Activated CD8-positive, alpha-beta T cell treated with anti-CD3 and anti-CD28 coated beads, Interleukin-2, amount 10 ng/mL, durations not matched to agents 7 days and 5 days (primary cell): ENCODE data around the gene THAP11. TPM values are rescaled to one million over a fixed set of nuclear protein-coding genes. Genes with fewer than 3 reads are reported as not detected.
A peak's percentile ranks its signal among the peaks of the same experiment; 100 is the strongest.

ENCODE experiments used
- ATAC-seq: fragments of 150-1000 bp; cut with Tn5 transposase; one replicate; pipeline ENCODE4 v1.10.0; 2021; ENCODE audit warnings: moderate library complexity
- CTCF ChIA-PET: fragments of 350-600 bp; sonication (Branson Sonifier 250); formaldehyde crosslinking; loops from one replicate; lab custom pipeline; 2021; ENCODE audit warnings: antibody characterized with exemption; lab: Charles Lee
- POLR2A ChIA-PET: fragments of 350-600 bp; sonication (Branson Sonifier 250); formaldehyde crosslinking; loops from one replicate; lab custom pipeline; 2021; ENCODE audit warnings: antibody characterized with exemption; lab: Charles Lee
- DNase-seq: peaks from one replicate; pipeline ENCODE4 v3.0.0-alpha.2; 2020
- H3K27ac Mint-ChIP-seq: one replicate; pipeline ENCODE4 v1.8.0; 2021; ENCODE audit warnings: mild to moderate bottlenecking, mixed read lengths
- H3K27me3 Mint-ChIP-seq: one replicate; pipeline ENCODE4 v1.8.0; 2021; ENCODE audit warnings: low read depth, mixed read lengths
- H3K36me3 Mint-ChIP-seq: one replicate; pipeline ENCODE4 v1.8.0; 2021; ENCODE audit warnings: low read depth, mixed read lengths
- H3K4me1 Mint-ChIP-seq: one replicate; pipeline ENCODE4 v1.8.0; 2021; ENCODE audit warnings: low read depth, mixed read lengths
- H3K4me3 Mint-ChIP-seq: one replicate; pipeline ENCODE4 v1.8.0; 2021; ENCODE audit warnings: mild to moderate bottlenecking, mixed read lengths
- H3K9me3 Mint-ChIP-seq: one replicate; pipeline ENCODE4 v1.8.0; 2022; ENCODE audit warnings: mixed read lengths; ENCODE audit not compliant: insufficient read depth
- total RNA-seq, 2 experiments: library from RNA; stranded (reverse); gene quantifications; one replicate each; pipeline ENCODE4 v1.2.3, GENCODE V29; 2021

Gene THAP11
- total RNA-seq, 2 experiments from 2014 or later: 50.2 to 52.4 TPM

DNA sequence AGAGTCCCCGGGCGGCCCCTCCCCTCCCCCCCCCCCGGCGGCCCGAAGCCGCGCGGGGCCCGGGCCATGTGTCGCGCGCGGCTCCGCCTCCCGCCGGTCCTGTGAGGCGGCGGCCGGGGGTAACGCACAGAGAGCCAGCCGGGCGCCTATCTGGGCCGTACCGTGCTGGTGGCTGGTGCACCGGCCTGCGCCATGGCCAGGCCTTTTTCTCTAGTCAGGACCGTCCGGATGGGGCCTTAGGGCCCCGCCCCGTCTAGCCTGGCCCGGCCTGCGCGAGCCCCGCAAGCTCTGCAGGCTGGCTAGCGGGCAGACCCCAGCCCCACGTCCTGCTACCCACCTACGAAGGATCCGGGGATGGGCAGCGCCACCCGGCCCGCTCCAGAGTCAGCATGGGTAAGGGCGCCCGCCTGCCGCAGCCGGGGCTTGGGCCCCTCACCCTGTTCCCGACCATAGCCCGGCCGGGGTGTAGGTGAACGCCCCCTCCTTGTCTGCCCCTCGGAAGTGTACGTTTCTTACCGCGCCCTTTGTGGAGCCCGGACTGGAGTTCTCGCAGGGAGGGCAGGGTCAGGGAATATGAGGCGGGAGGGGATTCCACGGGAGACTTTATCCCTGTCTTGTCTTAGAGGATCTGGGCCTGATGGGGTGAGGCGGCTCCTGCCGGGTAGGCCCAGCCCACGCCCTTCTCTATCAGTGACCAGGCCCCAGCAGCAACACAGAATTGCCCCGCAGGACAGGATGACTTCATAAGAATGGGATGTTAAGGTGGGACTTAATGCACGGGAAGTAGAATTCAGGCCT, 5.1 kb downstream of the THAP11 start, which contains the start of gene CENPT:
Gene CENPT (minus strand): TSS at position 630 of the 798 bp plus-strand sequence. CDS start 13,834 bp downstream, outside the sequence.
- POLR2A ChIA-PET: interaction anchor here (0.5 to 4.2 kb wide), 2 partner anchors 14 to 427 kb away, joined by 3 to 28 read pairs; no protein-coding TSS in a partner anchor
- H3K4me3 Mint-ChIP-seq: peak within 1 kb of the TSS; percentile 96
- no peaks in the 10 kb centered on the region for H3K9me3 Mint-ChIP-seq
- peak within 1 kb of the TSS; percentile 82 for H3K27ac Mint-ChIP-seq
- CTCF ChIA-PET: interaction anchor here (1.7 to 2.7 kb wide), 2 partner anchors 31 to 174 kb away, joined by 4 to 10 read pairs; no protein-coding TSS in a partner anchor
- no peaks in the 10 kb centered on the region for H3K27me3 Mint-ChIP-seq
- DNase-seq (no peak), ATAC-seq (peak; percentile 50)
- peaks cover 47% of the 10 kb centered on the region for H3K4me1 Mint-ChIP-seq
- H3K36me3 Mint-ChIP-seq: peaks cover 31% of the 10 kb centered on the region

GRCh38 chr16:67848118-67848517, 6.0 kb downstream of the THAP11 start:
- no peak for ATAC-seq
- H3K4me3 Mint-ChIP-seq: peak overlapping the region; percentile 89
- no peaks in the 10 kb centered on the region for H3K27me3 Mint-ChIP-seq
- ChIA-PET POLR2A (interaction anchor here (0.7 to 1.1 kb wide), 2 partner anchors 12 to 34 kb away, joined by 3 read pairs; no protein-coding TSS in a partner anchor), CTCF (interaction anchor here (0.9 to 2.7 kb wide), 4 partner anchors 32 to 327 kb away, joined by 3 to 10 read pairs (median 5); no protein-coding TSS in a partner anchor)
- peaks cover 31% of the 10 kb centered on the region for H3K36me3 Mint-ChIP-seq
- no peak overlapping the region for H3K27ac Mint-ChIP-seq
- no peak for DNase-seq
- H3K4me1 Mint-ChIP-seq: peaks cover 46% of the 10 kb centered on the region
- no peaks in the 10 kb centered on the region for H3K9me3 Mint-ChIP-seq

GRCh38 chr16:67853670-67854069, 11.6 kb downstream of the THAP11 start:
- ChIA-PET CTCF (interaction anchor here (1.3 kb wide), 1 partner anchor 11 kb away, joined by 3 read pairs; no protein-coding TSS in a partner anchor), POLR2A (no interaction called here)
- H3K27ac Mint-ChIP-seq: no peak overlapping the region

DNA sequence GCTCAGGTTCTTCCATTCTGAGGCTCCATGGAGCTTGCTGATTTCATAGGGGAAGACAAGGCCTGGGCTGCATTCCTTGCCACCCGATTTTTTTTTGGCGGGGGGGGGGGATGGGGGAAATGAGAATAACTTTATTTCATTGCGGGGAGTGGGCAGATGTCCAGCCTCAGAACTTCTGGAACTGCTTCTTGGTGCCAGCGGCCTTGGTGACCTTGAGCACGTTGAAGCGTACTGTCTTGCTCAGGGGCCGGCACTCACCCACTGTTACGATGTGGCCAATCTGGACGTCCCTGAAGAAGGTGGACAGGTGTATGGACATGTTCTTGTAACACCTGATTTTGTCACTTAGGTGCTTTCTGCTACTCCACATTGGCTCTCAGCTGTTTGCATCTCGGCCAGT, 13.7 kb downstream of the THAP11 start:
- ATAC-seq (no peak), DNase-seq (no peak)
- H3K27me3 Mint-ChIP-seq: no peaks in the 10 kb centered on the region
- H3K9me3 Mint-ChIP-seq: no peaks in the 10 kb centered on the region
- H3K27ac Mint-ChIP-seq: no peak overlapping the region
- POLR2A ChIA-PET: interaction anchor here (1.5 kb wide), 1 partner anchor 23 kb away, joined by 3 read pairs; no protein-coding TSS in a partner anchor
- peaks cover 8% of the 10 kb centered on the region for H3K36me3 Mint-ChIP-seq
- peaks cover 14% of the 10 kb centered on the region for H3K4me1 Mint-ChIP-seq
- CTCF ChIA-PET: interaction anchor here (1.0 to 1.8 kb wide), 3 partner anchors 11 to 39 kb away, joined by 3 to 7 read pairs (median 5); no protein-coding TSS in a partner anchor
- H3K4me3 Mint-ChIP-seq: no peak overlapping the region

More at GRCh38 chr16:67853670-67854069, 11.6 kb downstream of the THAP11 start:
- ATAC-seq: no peak
- peaks cover 10% of the 10 kb centered on the region for H3K36me3 Mint-ChIP-seq
- H3K4me3 Mint-ChIP-seq: no peak overlapping the region
- no peaks in the 10 kb centered on the region for H3K27me3 Mint-ChIP-seq
- peaks cover 20% of the 10 kb centered on the region for H3K4me1 Mint-ChIP-seq
- no peaks in the 10 kb centered on the region for H3K9me3 Mint-ChIP-seq
- no peak for DNase-seq

DNA sequence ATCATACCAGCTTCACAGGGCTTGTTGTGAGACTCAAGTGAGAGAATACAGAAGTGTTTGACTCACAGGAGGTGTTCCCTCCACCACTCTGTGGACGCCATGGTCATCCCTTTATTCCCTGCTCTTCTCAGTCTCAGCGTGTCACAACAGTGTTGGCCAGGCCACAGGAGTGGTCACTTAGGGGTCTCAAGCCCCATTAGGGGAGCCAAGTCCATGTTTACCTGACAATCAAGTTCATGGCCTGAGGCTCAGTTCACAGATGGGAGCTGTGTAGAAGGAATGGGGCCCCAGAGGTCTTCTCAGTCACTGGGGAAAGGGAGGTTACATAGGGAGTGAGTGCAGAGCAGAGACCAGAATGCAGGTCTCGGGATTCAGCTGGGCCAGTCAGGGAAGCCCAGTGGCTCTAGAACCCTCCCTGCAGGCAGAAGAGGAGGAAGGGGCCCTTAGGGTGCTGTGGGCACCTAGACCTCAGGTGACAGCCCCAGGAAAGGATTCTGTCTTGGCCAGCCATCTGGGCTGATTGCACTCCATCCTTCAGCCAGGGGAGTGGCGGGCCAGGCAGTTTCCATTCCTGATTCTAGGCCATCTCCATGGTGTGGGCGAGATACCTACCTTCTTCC, 14.9 kb downstream of the THAP11 start:
- CTCF ChIA-PET: no interaction called here
- ATAC-seq (no peak), DNase-seq (no peak)
- peak overlapping the region; percentile 23 for H3K27ac Mint-ChIP-seq
- no peaks in the 10 kb centered on the region for H3K9me3 Mint-ChIP-seq
- H3K36me3 Mint-ChIP-seq: peaks cover 11% of the 10 kb centered on the region
- peaks cover 16% of the 10 kb centered on the region for H3K4me1 Mint-ChIP-seq
- H3K27me3 Mint-ChIP-seq: no peaks in the 10 kb centered on the region
- POLR2A ChIA-PET: no interaction called here
- H3K4me3 Mint-ChIP-seq: no peak overlapping the region

DNA sequence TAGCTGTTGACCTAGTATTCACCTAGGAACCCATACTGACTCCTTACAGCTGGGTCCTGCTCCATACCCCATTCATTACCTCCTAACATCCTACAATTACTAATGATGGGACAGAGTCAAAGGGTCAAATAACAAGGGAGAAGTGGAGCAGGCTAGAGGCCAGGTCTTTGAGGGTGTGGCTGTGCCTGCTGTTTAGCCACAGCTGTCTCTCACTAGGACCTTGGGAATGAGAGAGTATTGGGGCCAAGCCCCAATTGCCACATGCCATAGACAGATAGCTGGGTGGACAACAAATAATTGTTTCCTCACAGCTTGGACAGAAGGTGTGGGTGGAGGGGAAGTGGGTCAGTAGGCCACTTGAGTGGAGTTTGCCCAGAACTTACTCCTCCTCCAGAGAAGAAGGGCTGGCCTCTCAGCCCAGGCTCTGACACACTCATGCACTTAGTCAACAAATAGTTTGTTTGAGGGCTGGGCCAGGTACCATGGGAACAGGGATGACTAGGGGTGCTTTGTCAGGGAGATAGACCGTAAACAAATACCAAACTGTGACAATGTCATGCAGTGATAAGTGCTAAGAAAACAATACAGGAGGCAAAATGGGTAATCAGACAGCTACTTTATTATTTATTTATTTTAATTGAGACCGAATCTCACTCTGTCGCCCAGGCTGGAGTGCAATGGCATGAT, 15.6 kb downstream of the THAP11 start:
- no peaks in the 10 kb centered on the region for H3K27me3 Mint-ChIP-seq
- peak; percentile 72 for ATAC-seq
- DNase-seq: no peak
- H3K9me3 Mint-ChIP-seq: no peaks in the 10 kb centered on the region
- ChIA-PET POLR2A (no interaction called here), CTCF (interaction anchor here (0.6 kb wide), 1 partner anchor 26 kb away, joined by 3 read pairs; no protein-coding TSS in a partner anchor)
- H3K4me1 Mint-ChIP-seq: peaks cover 16% of the 10 kb centered on the region
- no peak overlapping the region for H3K27ac Mint-ChIP-seq
- H3K4me3 Mint-ChIP-seq: no peak overlapping the region
- H3K36me3 Mint-ChIP-seq: peaks cover 11% of the 10 kb centered on the region

GRCh38 chr16:67858500-67858899, 16.4 kb downstream of the THAP11 start:
- no peaks in the 10 kb centered on the region for H3K9me3 Mint-ChIP-seq
- DNase-seq: no peak
- POLR2A ChIA-PET: no interaction called here
- peaks cover 16% of the 10 kb centered on the region for H3K4me1 Mint-ChIP-seq
- peaks cover 11% of the 10 kb centered on the region for H3K36me3 Mint-ChIP-seq
- no peaks in the 10 kb centered on the region for H3K27me3 Mint-ChIP-seq
- ATAC-seq: peak; percentile 12
- no peak overlapping the region for H3K4me3 Mint-ChIP-seq
- H3K27ac Mint-ChIP-seq: peak overlapping the region; percentile 56
- CTCF ChIA-PET: interaction anchor here (0.6 kb wide), 1 partner anchor 42 kb away, joined by 3 read pairs; no protein-coding TSS in a partner anchor

GRCh38 chr16:67860589-67861398, 18.7 kb downstream of the THAP11 start:
- H3K9me3 Mint-ChIP-seq: no peaks in the 10 kb centered on the region
- H3K36me3 Mint-ChIP-seq: peaks cover 9% of the 10 kb centered on the region
- H3K27ac Mint-ChIP-seq: no peak overlapping the region
- ChIA-PET CTCF (interaction anchor here (1.4 to 3.4 kb wide), 3 partner anchors 9 to 44 kb away, joined by 3 to 19 read pairs (median 3); no protein-coding TSS in a partner anchor), POLR2A (interaction anchor here (0.7 to 1.0 kb wide), 2 partner anchors 12 to 55 kb away, joined by 3 read pairs; no protein-coding TSS in a partner anchor)
- no peak for DNase-seq
- peaks cover 11% of the 10 kb centered on the region for H3K4me1 Mint-ChIP-seq
- no peak overlapping the region for H3K4me3 Mint-ChIP-seq
- no peaks in the 10 kb centered on the region for H3K27me3 Mint-ChIP-seq
- ATAC-seq: no peak

DNA sequence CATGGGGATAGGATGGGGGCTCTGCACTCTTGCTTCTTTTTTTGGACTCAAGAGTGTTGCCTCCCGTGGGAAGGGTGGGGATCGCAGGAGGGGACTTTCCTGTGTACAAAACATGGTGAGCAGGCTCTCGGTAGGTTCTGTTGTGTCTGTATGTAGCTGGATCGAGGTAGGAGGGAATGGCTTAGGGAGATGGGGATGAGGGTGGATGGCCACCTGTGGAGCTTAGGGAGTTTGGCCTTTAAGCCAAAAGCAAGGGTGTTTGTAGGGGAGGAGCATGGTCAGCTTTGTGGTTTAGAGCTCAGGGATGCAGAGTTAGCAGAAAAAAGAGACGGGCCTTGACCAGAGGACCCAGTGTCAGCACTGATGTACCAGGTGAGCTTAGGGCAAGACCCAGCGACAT, 19.8 kb downstream of the THAP11 start:
- ATAC-seq (no peak), DNase-seq (no peak)
- Mint-ChIP-seq H3K4me1 (peaks cover 8% of the 10 kb centered on the region), H3K9me3 (no peaks in the 10 kb centered on the region), H3K36me3 (peaks cover 17% of the 10 kb centered on the region), H3K4me3 (no peak overlapping the region), H3K27ac (peak overlapping the region; percentile 26), H3K27me3 (no peaks in the 10 kb centered on the region)
- ChIA-PET CTCF (interaction anchor here (0.8 to 3.4 kb wide), 4 partner anchors 8 to 45 kb away, joined by 3 to 19 read pairs (median 8); partner anchors contain the start of gene EDC4), POLR2A (interaction anchor here (1.0 kb wide), 1 partner anchor 55 kb away, joined by 3 read pairs; the partner anchor contains the start of gene TSNAXIP1)
